Endothelial cell of umbilical vein (primary cell): ENCODE measurements around the gene MSN. TPM values are rescaled to one million over a fixed set of nuclear protein-coding genes. Genes with fewer than 3 reads are reported as not detected.
"Not testable (repeated sequence)": the region's sequence is repeated elsewhere in the genome, so short reads cannot be mapped to it uniquely, and the experiment has no call there.

Experiments
- BruUV-seq: library from RNA; stranded (reverse); fragments of 400-500 nt; replicated peaks from 2 replicates; lab custom pipeline; 2021; lab: Mats Ljungman, UMichigan
- CTCF ChIA-PET: fragments of 300-600, 350-600 bp; sonication (Branson Sonifier 250); formaldehyde crosslinking; loops from one replicate; lab custom pipeline; 2021; ENCODE audit warnings: antibody characterized with exemption, inconsistent platforms; lab: Charles Lee
- POLR2A ChIA-PET: fragments of 300-600, 350-600 bp; sonication (Branson Sonifier 250); formaldehyde crosslinking; loops from one replicate; lab custom pipeline; 2021; ENCODE audit warnings: antibody characterized with exemption, inconsistent platforms; lab: Charles Lee
- DNase-seq: peaks from one replicate; pipeline ENCODE4 v3.0.0-alpha.2; 2011; ENCODE audit warnings: low read depth, low spot score
- FAIRE-seq: peaks from 2 replicates; lab custom pipeline; 2011; peaks lifted over from hg19 to GRCh38; lab: Jason Lieb, UNC
- H2AFZ ChIP-seq: 2 replicates; pipeline ENCODE4 v1.6.0; 2012; ENCODE audit warnings: low read depth, low read length, control low read depth, inconsistent platforms
- H3K27ac ChIP-seq: 2 replicates; pipeline ENCODE4 v1.5.1; 2011; ENCODE audit warnings: low read depth, mild to moderate bottlenecking, control low read depth, low read length, moderate library complexity; ENCODE audit not compliant: insufficient read depth
- H3K27me3 ChIP-seq, 2 experiments: 2 replicates each; pipeline versions ENCODE4 v1.6.0 to v1.6.1; 2011; ENCODE audit warnings: low read length in 2 of 2, mixed read lengths in 1 of 2; ENCODE audit not compliant: control insufficient read depth in 2 of 2, insufficient read depth in 2 of 2
- H3K36me3 ChIP-seq, 2 experiments: 2 replicates in 1 of 2; 3 replicates in 1 of 2; pipeline ENCODE4 v1.5.1; 2011; ENCODE audit warnings: low read length in 2 of 2, mild to moderate bottlenecking in 1 of 2, moderate library complexity in 1 of 2; ENCODE audit not compliant: control insufficient read depth in 2 of 2, insufficient read depth in 2 of 2; ENCODE audit errors: extremely low read depth in 1 of 2
- H3K4me1 ChIP-seq: 3 replicates; pipeline ENCODE4 v1.5.1; 2011; ENCODE audit warnings: mild to moderate bottlenecking, low read length; ENCODE audit not compliant: control insufficient read depth, insufficient read depth; ENCODE audit errors: extremely low read depth
- H3K4me2 ChIP-seq: 2 replicates; pipeline ENCODE4 v1.6.1; 2011; ENCODE audit warnings: low read length, control low read depth, mixed read lengths; ENCODE audit not compliant: insufficient read depth
- H3K4me3 ChIP-seq, 3 experiments: fragments of 200-600 bp in 1 of 3; sonication (generic), shearing (Covaris generic) in 1 of 3; replicated peaks in 1 of 3; 2 replicates each; pipeline ENCODE4 v1.5.1; 2011 to 2016; ENCODE audit warnings: control low read depth in 3 of 3, low read length in 3 of 3, mild to moderate bottlenecking in 2 of 3, inconsistent platforms in 1 of 3, low read depth in 1 of 3, moderate library complexity in 1 of 3; ENCODE audit not compliant: insufficient read depth in 1 of 3
- H3K79me2 ChIP-seq: 2 replicates; pipeline ENCODE4 v1.6.0; 2012; ENCODE audit warnings: low read length, inconsistent platforms; ENCODE audit not compliant: control insufficient read depth, insufficient read depth
- H3K9ac ChIP-seq: replicated peaks from 2 replicates; pipeline ENCODE3; 2011; ENCODE audit warnings: low read length, control low read depth; ENCODE audit not compliant: insufficient read depth; ENCODE audit errors: extremely low read depth
- H3K9me1 ChIP-seq: replicated peaks from 3 replicates; pipeline ENCODE4 v1.6.0; 2011; ENCODE audit warnings: mild to moderate bottlenecking, low read length; ENCODE audit not compliant: control insufficient read depth, insufficient read depth; ENCODE audit errors: extremely low read depth
- H3K9me3 ChIP-seq: replicated peaks from 2 replicates; pipeline ENCODE4 v1.5.1; 2012; ENCODE audit warnings: low read length, inconsistent platforms; ENCODE audit not compliant: control insufficient read depth, insufficient read depth
- H4K20me1 ChIP-seq: replicated peaks from 2 replicates; pipeline ENCODE3; 2011; ENCODE audit warnings: mild to moderate bottlenecking, low read length; ENCODE audit not compliant: control insufficient read depth, insufficient read depth; ENCODE audit errors: extremely low read depth
- FOS ChIP-seq: IDR thresholded peaks from 2 replicates; pipeline ENCODE4 v1.6.1; 2011; ENCODE audit warnings: mild to moderate bottlenecking, low read length, moderate library complexity, borderline replicate concordance; ENCODE audit not compliant: insufficient read depth
- GATA2 ChIP-seq: IDR thresholded peaks from 2 replicates; pipeline ENCODE4 v1.7.0; 2011; ENCODE audit warnings: low read depth, mild to moderate bottlenecking, moderate library complexity, mixed read lengths, low read length; ENCODE audit not compliant: insufficient read length, insufficient read depth
- POLR2A ChIP-seq: IDR thresholded peaks from 2 replicates; pipeline ENCODE4 v1.6.1; 2012; ENCODE audit warnings: low read depth, mild to moderate bottlenecking, control low read depth, low read length
- dilution Hi-C: fragments of 300-500 bp; cut with MboI; formaldehyde crosslinking; loops from one replicate; pipeline ENCODE4 v1.15.0; 2019; ENCODE audit warnings: low sequenced_read_pairs; ENCODE audit not compliant: extremely low pct_ligation_motif_present
- intact Hi-C: fragments of 100-400 bp; cut with micrococcal nuclease; formaldehyde crosslinking; loops from one replicate; pipeline ENCODE4 v1.10.0; 2022
- polyA plus RNA-seq, 4 experiments: library from polyadenylated mRNA; depleted of rRNA in 3 of 4; stranded (reverse) in 3 of 4; unstranded in 1 of 4; fragments of >200 nt; gene quantifications; 2 replicates each; pipeline versions ENCODE4 v1.2.1 to v1.2.3, GENCODE V29; 2011 to 2012; ENCODE audit warnings: missing spikeins in 1 of 4
- total RNA-seq: library from RNA; stranded (reverse); gene quantifications from 2 replicates; pipeline ENCODE4 v1.2.3, GENCODE V29; 2021
- TF ChIP-seq, protein P1 (sequence below), 2 donors: IDR thresholded peaks; 1 replicate in 1 of 2; 2 replicates in 1 of 2; pipeline ENCODE4 v1.5.1; 2011; ENCODE audit warnings: low read length in 2 of 2, mild to moderate bottlenecking in 2 of 2, moderate library complexity in 2 of 2, control low read depth in 1 of 2, inconsistent platforms in 1 of 2, low read depth in 1 of 2; ENCODE audit not compliant: insufficient read depth in 1 of 2; ENCODE audit errors: extremely low read depth in 1 of 2

MSN gene
- total and polyA plus RNA-seq, 2 donors (not counting 3 experiments of a cell fraction or from before 2014, with no cell fraction given) = 528 to 635 TPM

DNA sequence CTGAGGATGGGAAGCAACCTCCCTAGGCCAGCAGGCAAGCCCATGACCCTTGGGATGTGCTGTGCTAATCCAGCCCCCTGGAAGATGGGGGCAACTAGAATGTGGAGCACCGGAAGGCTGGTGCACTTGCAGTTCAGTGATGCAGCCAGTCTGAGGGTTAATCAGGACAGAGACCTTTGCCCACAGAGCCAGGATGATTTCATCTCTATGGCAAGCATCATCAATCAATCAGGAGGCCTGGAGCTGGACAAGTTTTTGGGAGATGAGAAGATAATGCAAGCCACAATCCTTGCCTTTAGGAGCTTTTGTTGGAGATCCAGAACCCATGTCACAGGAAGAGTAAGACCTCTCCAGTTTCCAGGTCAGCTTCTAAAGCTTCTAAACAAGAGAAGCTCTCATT is 15.4 kb upstream of the MSN start:
- dilution Hi-C loops = no loop called here
- no peaks in the 10 kb centered on the region for H3K36me3 ChIP-seq

DNA sequence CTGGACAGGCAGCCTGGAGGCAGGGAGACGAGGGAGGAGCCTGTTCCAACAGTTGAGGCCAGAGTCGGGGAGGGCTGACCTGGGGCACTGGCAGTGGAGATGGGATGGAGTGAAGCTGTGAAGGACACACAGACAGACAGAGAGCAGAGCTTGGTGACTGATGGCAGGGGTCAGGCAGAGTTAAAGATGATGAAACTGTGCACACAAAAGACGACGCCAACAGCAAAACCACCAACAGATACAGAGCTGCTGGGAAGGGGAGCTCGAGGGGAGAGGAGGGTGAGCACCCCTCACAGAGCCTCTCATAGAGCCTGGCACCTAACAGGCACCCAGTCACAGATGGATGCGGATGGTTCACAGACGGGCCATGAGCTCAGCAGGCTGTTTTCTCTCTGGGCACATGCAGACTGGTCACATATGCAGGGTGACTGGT is 10.4 kb upstream of the MSN start:
- DNase-seq, H3K4me2 ChIP-seq, H3K9me3 ChIP-seq, H3K4me3 ChIP-seq, H3K27ac ChIP-seq, H3K79me2 ChIP-seq, H3K9ac ChIP-seq, CTCF ChIA-PET, POLR2A ChIA-PET, H3K9me1 ChIP-seq, intact Hi-C loops, dilution Hi-C loops, FAIRE-seq, BruUV-seq, H2AFZ ChIP-seq, H3K27me3 ChIP-seq, H3K36me3 ChIP-seq, H4K20me1 ChIP-seq, H3K4me1 ChIP-seq: not testable (repeated sequence)

More for the DNA sequence above, 15.4 kb upstream of the MSN start:
- H3K27me3 ChIP-seq = no peaks in the 10 kb centered on the region
- no peaks in the 10 kb centered on the region for H3K9me1 ChIP-seq
- no peak overlapping the region for H3K4me3 ChIP-seq
- CTCF ChIA-PET = no interaction called here
- no peak overlapping the region for H3K27ac ChIP-seq
- no peaks in the 10 kb centered on the region for H3K79me2 ChIP-seq
- DNase-seq (no peak), FAIRE-seq (no peak)
- H4K20me1 ChIP-seq = no peaks in the 10 kb centered on the region
- no peak overlapping the region for H3K9ac ChIP-seq
- no peak overlapping the region for H2AFZ ChIP-seq
- TF ChIP-seq FOS (no peak), GATA2 (no peak), POLR2A (no peak)
- TF ChIP-seq, protein P1, sequence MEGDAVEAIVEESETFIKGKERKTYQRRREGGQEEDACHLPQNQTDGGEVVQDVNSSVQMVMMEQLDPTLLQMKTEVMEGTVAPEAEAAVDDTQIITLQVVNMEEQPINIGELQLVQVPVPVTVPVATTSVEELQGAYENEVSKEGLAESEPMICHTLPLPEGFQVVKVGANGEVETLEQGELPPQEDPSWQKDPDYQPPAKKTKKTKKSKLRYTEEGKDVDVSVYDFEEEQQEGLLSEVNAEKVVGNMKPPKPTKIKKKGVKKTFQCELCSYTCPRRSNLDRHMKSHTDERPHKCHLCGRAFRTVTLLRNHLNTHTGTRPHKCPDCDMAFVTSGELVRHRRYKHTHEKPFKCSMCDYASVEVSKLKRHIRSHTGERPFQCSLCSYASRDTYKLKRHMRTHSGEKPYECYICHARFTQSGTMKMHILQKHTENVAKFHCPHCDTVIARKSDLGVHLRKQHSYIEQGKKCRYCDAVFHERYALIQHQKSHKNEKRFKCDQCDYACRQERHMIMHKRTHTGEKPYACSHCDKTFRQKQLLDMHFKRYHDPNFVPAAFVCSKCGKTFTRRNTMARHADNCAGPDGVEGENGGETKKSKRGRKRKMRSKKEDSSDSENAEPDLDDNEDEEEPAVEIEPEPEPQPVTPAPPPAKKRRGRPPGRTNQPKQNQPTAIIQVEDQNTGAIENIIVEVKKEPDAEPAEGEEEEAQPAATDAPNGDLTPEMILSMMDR (IDR thresholded peaks at IDR 0.05; ENCODE audit: extremely low read depth in 1 of 2, insufficient read depth in 1 of 2, low read depth in 1 of 2, low read length in 2 of 2) = no peak
- no peaks in the 10 kb centered on the region for H3K9me3 ChIP-seq
- no TSS peak for BruUV-seq
- no peaks in the 10 kb centered on the region for H3K4me1 ChIP-seq
- intact Hi-C loops = no loop called here
- POLR2A ChIA-PET = no interaction called here
- no peak overlapping the region for H3K4me2 ChIP-seq
